ENCODE data around the gene TAT. TPM values are rescaled to one million over a fixed set of nuclear protein-coding genes. Genes with fewer than 3 reads are reported as not detected.

The TAT gene
- polyA plus RNA-seq, 3 donors, result not detected

DNA sequence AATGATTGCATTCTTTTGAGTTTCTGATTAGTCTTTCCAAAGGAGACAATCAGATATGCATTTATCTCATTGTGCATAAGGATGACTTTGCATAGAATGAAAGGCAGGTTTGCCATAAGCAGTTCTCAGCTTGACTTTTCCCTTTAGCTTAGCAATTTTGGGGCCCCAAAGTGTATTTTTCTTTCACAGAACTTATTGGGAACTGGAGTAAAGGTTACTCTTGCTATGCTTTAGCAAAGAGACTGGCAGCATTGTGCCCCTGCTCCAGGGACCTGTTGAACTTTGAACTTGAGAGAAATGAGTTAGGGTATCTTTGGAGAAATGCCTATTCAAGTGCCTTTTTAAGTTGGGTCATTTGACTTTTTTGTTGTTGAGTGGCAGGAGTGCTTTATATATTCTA lies 17.0 kb downstream of the TAT start:
- Histone ChIP-seq H3K36me3 (replicated peaks in 1 of 2; ENCODE audit: control insufficient read depth in 1 of 2, insufficient read depth in 2 of 2, low read length in 2 of 2) (no peaks in the 10 kb centered on the region), H3K4me3 (replicated peaks in 1 of 3; ENCODE audit: low read depth in 2 of 3, low read length in 3 of 3) (no peak overlapping the region), H3K4me2 (replicated peaks; ENCODE audit: extremely low read depth, low read length, poor library complexity, severe bottlenecking) (no peak overlapping the region), H3K27me3 (ENCODE audit: control insufficient read depth in 2 of 2, insufficient read depth in 2 of 2, low read length in 2 of 2) (no peaks in the 10 kb centered on the region), H2AFZ (ENCODE audit: insufficient read depth, low read depth, low read length, poor library complexity, severe bottlenecking) (no peak overlapping the region), H3K79me2 (ENCODE audit: insufficient read depth, low read length) (no peaks in the 10 kb centered on the region), H3K4me1 (ENCODE audit: control insufficient read depth in 1 of 2, insufficient read depth in 2 of 2, low read length in 2 of 2) (peaks cover 22% of the 10 kb centered on the region in 2 donors), H3K9ac (ENCODE audit: insufficient read depth, low read length, poor library complexity, severe bottlenecking) (no peak overlapping the region), H3K9me3 (replicated peaks in 1 of 2; ENCODE audit: control insufficient read depth in 1 of 2, insufficient read depth in 1 of 2, low read length in 2 of 2) (peaks cover 18 to 26% of the 10 kb centered on the region in 2 donors), H3K27ac (ENCODE audit: low read depth in 1 of 2, low read length in 2 of 2) (no peak overlapping the region), H4K20me1 (ENCODE audit: insufficient read depth, low read length) (no peaks in the 10 kb centered on the region)
- TF ChIP-seq, protein P1, sequence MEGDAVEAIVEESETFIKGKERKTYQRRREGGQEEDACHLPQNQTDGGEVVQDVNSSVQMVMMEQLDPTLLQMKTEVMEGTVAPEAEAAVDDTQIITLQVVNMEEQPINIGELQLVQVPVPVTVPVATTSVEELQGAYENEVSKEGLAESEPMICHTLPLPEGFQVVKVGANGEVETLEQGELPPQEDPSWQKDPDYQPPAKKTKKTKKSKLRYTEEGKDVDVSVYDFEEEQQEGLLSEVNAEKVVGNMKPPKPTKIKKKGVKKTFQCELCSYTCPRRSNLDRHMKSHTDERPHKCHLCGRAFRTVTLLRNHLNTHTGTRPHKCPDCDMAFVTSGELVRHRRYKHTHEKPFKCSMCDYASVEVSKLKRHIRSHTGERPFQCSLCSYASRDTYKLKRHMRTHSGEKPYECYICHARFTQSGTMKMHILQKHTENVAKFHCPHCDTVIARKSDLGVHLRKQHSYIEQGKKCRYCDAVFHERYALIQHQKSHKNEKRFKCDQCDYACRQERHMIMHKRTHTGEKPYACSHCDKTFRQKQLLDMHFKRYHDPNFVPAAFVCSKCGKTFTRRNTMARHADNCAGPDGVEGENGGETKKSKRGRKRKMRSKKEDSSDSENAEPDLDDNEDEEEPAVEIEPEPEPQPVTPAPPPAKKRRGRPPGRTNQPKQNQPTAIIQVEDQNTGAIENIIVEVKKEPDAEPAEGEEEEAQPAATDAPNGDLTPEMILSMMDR (IDR thresholded peaks at IDR 0.05), result no peak
- Mint-ChIP-seq H3K36me3 (no peaks in the 10 kb centered on the region), H3K27me3 (ENCODE audit: low read depth in 3 of 3) (peaks cover 2 to 16% (median 3%) of the 10 kb centered on the region in 3 donors), H3K9me3 (peaks cover 15 to 40% (median 29%) of the 10 kb centered on the region in 7 donors), H3K4me3 (no peak overlapping the region), H3K27ac (no peak overlapping the region), H3K4me1 (peaks cover 27% of the 10 kb centered on the region)
- no peak for DNase-seq
- intact Hi-C loops (cut with micrococcal nuclease), result no loop called here

- Histone ChIP-seq H3K4me2 (replicated peaks; ENCODE audit: extremely low read depth, low read length, poor library complexity, severe bottlenecking) (no peak overlapping the region), H3K4me1 (ENCODE audit: control insufficient read depth in 1 of 2, insufficient read depth in 2 of 2, low read length in 2 of 2) (peaks cover 12 to 18% of the 10 kb centered on the region in 2 donors), H3K9me3 (replicated peaks in 1 of 2; ENCODE audit: control insufficient read depth in 1 of 2, insufficient read depth in 1 of 2, low read length in 2 of 2) (peaks cover 18 to 25% of the 10 kb centered on the region in 2 donors), H3K36me3 (replicated peaks in 1 of 2; ENCODE audit: control insufficient read depth in 1 of 2, insufficient read depth in 2 of 2, low read length in 2 of 2) (no peaks in the 10 kb centered on the region), H4K20me1 (ENCODE audit: insufficient read depth, low read length) (no peaks in the 10 kb centered on the region), H3K27ac (ENCODE audit: low read depth in 1 of 2, low read length in 2 of 2) (no peak overlapping the region), H3K27me3 (ENCODE audit: control insufficient read depth in 2 of 2, insufficient read depth in 2 of 2, low read length in 2 of 2) (no peaks in the 10 kb centered on the region), H3K79me2 (ENCODE audit: insufficient read depth, low read length) (no peaks in the 10 kb centered on the region), H2AFZ (ENCODE audit: insufficient read depth, low read depth, low read length, poor library complexity, severe bottlenecking) (no peak overlapping the region), H3K9ac (ENCODE audit: insufficient read depth, low read length, poor library complexity, severe bottlenecking) (no peak overlapping the region), H3K4me3 (replicated peaks in 1 of 3; ENCODE audit: low read depth in 2 of 3, low read length in 3 of 3) (no peak overlapping the region)
- peaks cover 2 to 16% (median 3%) of the 10 kb centered on the region in 3 donors for H3K27me3 Mint-ChIP-seq (ENCODE audit: low read depth in 3 of 3)
- peaks cover 15 to 41% (median 26%) of the 10 kb centered on the region in 7 donors for H3K9me3 Mint-ChIP-seq
- no peak overlapping the region for H3K4me3 Mint-ChIP-seq
- peaks cover 27% of the 10 kb centered on the region for H3K4me1 Mint-ChIP-seq
- WGBS (ENCODE audit: insufficient coverage), result 82% methylated on average over 2 of the region's 3 CpGs
- TF ChIP-seq, protein P1 (IDR thresholded peaks at IDR 0.05), result no peak
- no peak overlapping the region for H3K27ac Mint-ChIP-seq
- DNase-seq, result no peak
- H3K36me3 Mint-ChIP-seq, result no peaks in the 10 kb centered on the region
- intact Hi-C loops (cut with micrococcal nuclease), result no loop called here
Measured at GRCh38 chr16:71557954-71558582, 18.8 kb downstream of the TAT start.

All from CD14-positive monocyte (primary cell).